KOPT-K1 (cell line): ENCODE data around the gene ELF3.

Source experiments
- H3K27ac ChIP-seq: fragments of 200-600 bp; sonication (generic); 2 replicates; pipeline ENCODE4 v1.5.1; 2016; ENCODE audit warnings: antibody characterized with exemption, mild to moderate bottlenecking, low read depth, low read length; ENCODE audit not compliant: poor library complexity, severe bottlenecking
- H3K36me3 ChIP-seq: fragments of 200-600 bp; sonication (generic); 2 replicates; pipeline ENCODE4 v1.5.1; 2017; ENCODE audit warnings: antibody characterized with exemption, mild to moderate bottlenecking, low read length, moderate library complexity; ENCODE audit not compliant: insufficient read depth
- H3K9me3 ChIP-seq: fragments of 200-600 bp; sonication (generic); 2 replicates; pipeline ENCODE4 v1.5.1; 2017; ENCODE audit warnings: antibody characterized with exemption, low read length, mild to moderate bottlenecking; ENCODE audit not compliant: insufficient read depth, poor library complexity, severe bottlenecking

Gene ELF3

GRCh38 chr1:201990427-201990826, 20.0 kb upstream of the ELF3 start:
- H3K27ac ChIP-seq: no peak overlapping the region
- no peaks in the 10 kb centered on the region for H3K9me3 ChIP-seq
- peaks cover 8% of the 10 kb centered on the region; the same call in 1 of the 2 replicates for H3K36me3 ChIP-seq

GRCh38 chr1:201999625-202000238, 10.7 kb upstream of the ELF3 start:
- no peaks in the 10 kb centered on the region; the same call in 1 of the 2 replicates for H3K36me3 ChIP-seq
- no peak overlapping the region for H3K27ac ChIP-seq
- no peaks in the 10 kb centered on the region for H3K9me3 ChIP-seq

- H3K36me3 ChIP-seq: no peaks in the 10 kb centered on the region; the same call in 1 of the 2 replicates
These were observed 7.9 kb upstream of the ELF3 start for GRCh38 chr1:202002507-202002906.

GRCh38 chr1:202004711-202005110, 5.7 kb upstream of the ELF3 start:
- H3K27ac ChIP-seq: no peak overlapping the region

More at GRCh38 chr1:202002507-202002906, 7.9 kb upstream of the ELF3 start:
- Histone ChIP-seq H3K27ac (no peak overlapping the region), H3K9me3 (no peaks in the 10 kb centered on the region)

GRCh38 chr1:202005958-202006357, 4.4 kb upstream of the ELF3 start:
- Histone ChIP-seq H3K27ac (no peak overlapping the region), H3K36me3 (no peaks in the 10 kb centered on the region; the same call in 1 of the 2 replicates), H3K9me3 (no peaks in the 10 kb centered on the region)

More at GRCh38 chr1:202004711-202005110, 5.7 kb upstream of the ELF3 start:
- Histone ChIP-seq H3K9me3 (no peaks in the 10 kb centered on the region), H3K36me3 (no peaks in the 10 kb centered on the region; the same call in 1 of the 2 replicates)

GRCh38 chr1:202007304-202007703, 3.1 kb upstream of the ELF3 start:
- Histone ChIP-seq H3K36me3 (no peaks in the 10 kb centered on the region; the same call in 1 of the 2 replicates), H3K9me3 (no peaks in the 10 kb centered on the region), H3K27ac (no peak overlapping the region)

- no peaks in the 10 kb centered on the region for H3K9me3 ChIP-seq
- H3K27ac ChIP-seq: no peak overlapping the region
- H3K36me3 ChIP-seq: no peaks in the 10 kb centered on the region; the same call in 1 of the 2 replicates
These were observed 2.4 kb upstream of the ELF3 start for GRCh38 chr1:202007805-202008489.

GRCh38 chr1:202009326-202010179, 834 bp upstream of the ELF3 start:
- Histone ChIP-seq H3K9me3 (no peaks in the 10 kb centered on the region), H3K36me3 (no peaks in the 10 kb centered on the region; the same call in 1 of the 2 replicates), H3K27ac (no peak overlapping the region)

- H3K27ac ChIP-seq: no peak overlapping the region
- H3K9me3 ChIP-seq: no peaks in the 10 kb centered on the region
- H3K36me3 ChIP-seq: no peaks in the 10 kb centered on the region
These were observed 1.6 kb downstream of the ELF3 start for GRCh38 chr1:202011994-202012393.

GRCh38 chr1:202012544-202013478, 2.4 kb downstream of the ELF3 start:
- H3K27ac ChIP-seq: no peak overlapping the region
- H3K9me3 ChIP-seq: no peaks in the 10 kb centered on the region
- no peaks in the 10 kb centered on the region for H3K36me3 ChIP-seq

GRCh38 chr1:202013603-202014002, 3.2 kb downstream of the ELF3 start:
- Histone ChIP-seq H3K36me3 (no peaks in the 10 kb centered on the region), H3K27ac (no peak overlapping the region), H3K9me3 (no peaks in the 10 kb centered on the region)

- Histone ChIP-seq H3K27ac (no peak overlapping the region), H3K36me3 (no peaks in the 10 kb centered on the region), H3K9me3 (no peaks in the 10 kb centered on the region)
These were observed 3.7 kb downstream of the ELF3 start for GRCh38 chr1:202014060-202014459.

- Histone ChIP-seq H3K9me3 (no peaks in the 10 kb centered on the region), H3K36me3 (no peaks in the 10 kb centered on the region), H3K27ac (no peak overlapping the region)
These were observed 4.7 kb downstream of the ELF3 start for GRCh38 chr1:202014915-202015661.

- Histone ChIP-seq H3K36me3 (no peaks in the 10 kb centered on the region), H3K27ac (no peak overlapping the region), H3K9me3 (no peaks in the 10 kb centered on the region)
These were observed 5.2 kb downstream of the ELF3 start for GRCh38 chr1:202015662-202015937.
